Sciatic nerve (tissue), 2 donors: Measurements from ENCODE around the gene RASAL3. TPM values are rescaled to one million over a fixed set of nuclear protein-coding genes. Genes with fewer than 3 reads are reported as not detected.
"Not testable (repeated sequence)": the region's sequence is repeated elsewhere in the genome, so short reads cannot be mapped to it uniquely, and the experiment has no call there.

Experiments
- ATAC-seq: fragments of 200-7000 bp; cut with Tn5 transposase; one replicate; pipeline ENCODE4 v1.9.1; 2020; ENCODE audit warnings: mild to moderate bottlenecking, moderate library complexity
- DNase-seq: peaks from one replicate; pipeline ENCODE4 v3.0.0-alpha.2; 2020; ENCODE audit warnings: low spot score
- intact Hi-C: fragments of 100-400 bp; cut with DNase I; formaldehyde crosslinking; loops from one replicate; pipeline ENCODE4 v1.14.2; 2022
- total RNA-seq: library from RNA; stranded (reverse); fragmentation: NEBNext Ultra II Directional; extraction: Animal tissue kit (Norgen Biotek cat#: 25700); gene quantifications from one replicate; pipeline ENCODE4 v1.2.1, GENCODE V29; 2021
- donor health status: DM: no; HTN: no; CAD: no.
- donor health status: DM: no; HTN: no; CAD: no.

The RASAL3 gene
- total RNA-seq, 1 donor from 2014 or later: 6.1 TPM

DNA sequence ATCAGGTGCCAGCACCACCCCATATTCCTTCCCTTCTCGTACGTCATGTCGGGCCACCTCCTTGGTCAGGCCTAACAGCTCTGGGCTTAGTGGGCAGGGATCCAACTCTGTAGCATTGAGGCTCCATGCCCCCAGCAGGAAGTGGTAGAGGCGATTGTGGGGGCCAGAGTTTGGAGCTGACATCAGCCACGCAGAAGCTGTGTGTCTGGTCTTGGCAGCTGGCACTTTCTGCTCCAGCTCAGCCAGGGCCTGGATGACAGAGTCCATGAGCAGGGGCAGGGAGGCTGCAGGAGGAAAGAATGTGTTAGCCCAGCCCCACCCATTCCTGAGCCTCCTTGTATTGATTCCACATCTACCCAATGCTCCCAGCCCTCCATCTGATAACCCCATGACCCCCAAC lies 12.0 kb upstream of the RASAL3 start:
- intact Hi-C loops: no loop called here
- peak; percentile 36 for DNase-seq
- ATAC-seq: no peak

GRCh38 chr19:15475611-15476010 lies 11.3 kb upstream of the RASAL3 start:
- ATAC-seq (no peak), DNase-seq (peak; percentile 35)
- intact Hi-C loops: no loop called here

- intact Hi-C loops: no loop called here
- no peak for DNase-seq
Observed at GRCh38 chr19:15475169-15475568, 10.8 kb upstream of the RASAL3 start.

DNA sequence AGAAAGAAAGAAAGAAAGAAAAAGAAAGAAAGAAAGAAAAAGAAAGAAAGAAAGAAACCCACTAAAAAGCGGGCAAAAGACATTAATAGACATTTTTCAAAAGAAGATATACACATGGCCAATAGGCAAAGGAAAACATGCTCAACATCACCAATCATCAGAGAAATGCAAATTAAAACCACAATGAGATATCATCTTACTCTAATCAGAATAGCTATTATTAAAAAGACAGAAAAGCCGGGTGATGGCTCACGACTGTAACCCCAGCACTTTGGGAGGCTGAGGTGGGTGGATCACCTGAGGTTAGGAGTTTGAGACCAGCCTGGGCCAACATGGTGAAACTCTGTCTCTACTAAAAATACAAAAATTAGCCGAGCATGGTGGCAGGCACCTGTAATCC lies 9.5 kb upstream of the RASAL3 start:
- intact Hi-C loops, ATAC-seq: not testable (repeated sequence)
- peak; percentile 1 for DNase-seq

More at GRCh38 chr19:15475169-15475568, 10.8 kb upstream of the RASAL3 start:
- ATAC-seq: no peak

DNA sequence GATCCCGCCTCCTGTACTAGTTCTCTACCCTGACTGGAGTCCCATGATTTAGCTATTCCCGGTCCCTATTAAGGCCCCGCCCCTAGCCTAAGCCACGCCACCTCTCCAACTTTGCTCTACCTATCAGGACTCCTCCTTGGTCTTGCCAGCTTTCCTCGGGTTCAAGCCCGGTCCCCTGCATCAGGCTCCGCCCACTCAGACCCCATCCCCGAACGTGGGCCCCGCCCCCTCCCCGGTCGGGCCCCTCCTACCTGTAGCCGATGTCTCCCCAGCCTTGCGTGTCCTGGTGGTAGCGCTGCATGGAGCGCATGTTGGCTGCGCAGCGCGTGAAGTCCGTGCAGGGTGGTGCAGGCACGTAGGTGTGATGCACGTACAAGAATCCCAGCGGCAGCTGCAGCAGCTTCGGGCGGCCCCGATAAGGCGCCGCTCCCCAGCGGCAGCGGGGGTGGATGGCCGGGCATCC lies 7.3 kb upstream of the RASAL3 start:
- DNase-seq (peak; percentile 51), ATAC-seq (no peak)
- intact Hi-C loops: no loop called here

DNA sequence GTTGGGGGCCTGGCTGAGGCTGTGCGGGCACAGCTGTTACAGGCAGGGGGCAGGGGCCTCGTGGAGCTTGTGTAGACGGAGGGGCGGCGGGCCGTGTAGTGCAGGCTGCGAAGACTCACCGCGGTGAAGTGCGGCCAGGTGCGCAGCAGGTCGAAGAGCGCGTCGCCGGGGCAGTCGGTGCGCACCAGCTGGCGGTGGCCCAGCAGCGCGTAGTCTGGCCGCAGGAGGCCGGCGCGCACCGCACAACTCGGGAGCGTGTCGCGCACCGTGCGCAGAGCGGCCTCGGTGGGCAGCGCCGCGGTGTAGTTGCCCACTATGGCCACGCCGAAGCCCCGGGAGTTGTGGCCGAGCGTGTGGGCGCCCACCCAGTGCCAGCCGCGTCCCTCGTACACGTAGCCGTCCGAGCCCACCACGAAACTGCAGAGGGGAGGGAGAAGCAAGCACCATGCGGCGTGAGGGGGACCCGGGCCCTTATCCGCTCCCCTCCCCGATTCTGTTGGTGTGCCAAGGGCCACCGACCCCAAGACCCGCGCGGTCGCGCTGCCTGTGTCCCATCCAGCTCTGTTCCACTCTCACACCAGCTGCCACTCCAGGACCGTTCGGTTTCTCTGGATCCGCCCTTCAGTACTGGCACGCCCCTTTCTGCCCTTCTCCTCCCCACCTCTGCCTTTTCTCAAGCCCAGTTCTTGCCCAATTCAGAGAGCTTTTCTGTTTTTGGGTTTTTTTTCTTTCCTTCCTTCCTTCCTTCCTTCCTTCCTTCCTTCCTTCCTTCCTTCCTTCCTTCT lies 5.4 kb upstream of the RASAL3 start:
- intact Hi-C loops: no loop called here
- ATAC-seq (peak; percentile 51), DNase-seq (peak; percentile 54)

GRCh38 chr19:15468675-15469512 lies 4.5 kb upstream of the RASAL3 start:
- peak; percentile 23 for DNase-seq
- intact Hi-C loops: no loop called here
- ATAC-seq: peak; percentile 13

DNA sequence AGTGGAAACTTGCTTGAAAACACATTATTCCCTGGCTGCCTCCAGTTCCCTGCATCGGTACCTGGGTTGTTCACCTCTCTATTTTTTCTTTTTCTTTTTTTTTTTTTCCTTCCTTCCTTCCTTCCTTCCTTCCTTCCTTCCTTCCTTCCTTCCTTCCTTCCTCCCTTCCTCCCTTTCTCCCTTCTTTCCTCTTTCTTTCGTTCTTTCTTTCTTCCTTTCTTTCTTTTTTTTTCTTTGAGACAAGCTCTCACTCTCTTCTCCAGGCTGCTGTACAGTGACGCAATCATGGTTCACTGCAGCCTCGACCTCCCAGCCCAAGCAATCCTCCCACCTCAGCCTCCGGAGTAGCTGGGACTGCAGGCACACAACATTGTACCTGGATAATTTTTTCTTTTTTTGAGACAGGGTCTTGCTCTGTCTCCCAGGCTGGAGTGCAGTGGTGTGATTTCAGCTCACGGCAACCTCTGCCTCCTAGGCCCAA lies 3.4 kb upstream of the RASAL3 start:
- no peak for ATAC-seq

GRCh38 chr19:15466851-15467733 lies 2.7 kb upstream of the RASAL3 start:
- ATAC-seq (no peak), DNase-seq (peak; percentile 4)
- intact Hi-C loops: no loop called here

More for the DNA sequence above, 3.4 kb upstream of the RASAL3 start:
- intact Hi-C loops: no loop called here
- DNase-seq: peak; percentile 4

GRCh38 chr19:15463861-15464371 lies 428 bp downstream of the RASAL3 start:
- ATAC-seq: peak; percentile 56
- intact Hi-C loops: no loop called here
- no peak for DNase-seq

GRCh38 chr19:15461694-15462093 lies 2.6 kb downstream of the RASAL3 start:
- intact Hi-C loops: no loop called here
- ATAC-seq (no peak), DNase-seq (no peak)

GRCh38 chr19:15457701-15458484 lies 6.5 kb downstream of the RASAL3 start:
- DNase-seq: no peak
- intact Hi-C loops: no loop called here
- no peak for ATAC-seq

GRCh38 chr19:15456871-15457700 lies 7.3 kb downstream of the RASAL3 start:
- DNase-seq (no peak), ATAC-seq (no peak)
- intact Hi-C loops: no loop called here

DNA sequence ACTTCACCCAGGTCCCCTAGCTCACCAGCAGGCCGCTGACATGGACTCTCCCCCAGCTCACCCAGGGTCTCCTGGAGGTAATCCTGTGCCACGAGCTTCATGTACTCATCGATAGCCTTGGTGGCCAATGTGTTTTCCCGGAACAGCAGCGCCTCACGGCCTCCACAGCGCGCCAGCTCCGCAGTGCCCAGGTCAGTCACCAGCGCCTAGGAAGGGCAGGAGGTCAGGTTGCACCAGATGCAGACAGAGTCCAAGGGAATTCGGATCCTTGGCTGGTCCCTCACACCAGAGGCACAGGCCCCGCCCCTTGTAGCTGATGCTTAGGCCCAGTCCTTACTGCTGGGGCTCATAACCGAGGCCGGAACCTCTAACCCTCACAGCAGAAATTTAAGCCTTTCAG lies 7.9 kb downstream of the RASAL3 start:
- DNase-seq: no peak
- intact Hi-C loops: no loop called here
- no peak for ATAC-seq

DNA sequence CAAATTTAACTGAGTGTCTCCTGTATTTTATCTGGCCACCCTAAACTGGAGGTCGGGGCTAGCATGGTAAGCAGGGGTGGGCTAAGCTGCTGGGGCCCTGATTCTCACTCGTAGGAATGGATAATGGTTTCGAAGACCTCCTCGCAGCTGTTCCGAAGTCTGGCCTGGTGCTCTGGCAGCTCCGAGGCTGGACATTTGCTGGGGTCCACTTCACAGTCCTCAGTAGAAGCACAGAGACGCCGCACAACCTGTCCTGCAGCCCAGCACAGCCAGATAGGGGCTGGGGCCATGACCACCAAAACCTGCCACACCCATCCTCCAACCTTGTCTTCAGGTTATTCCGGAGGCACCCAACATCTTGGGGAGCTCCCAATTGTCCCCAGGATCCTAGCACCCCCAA lies 8.3 kb downstream of the RASAL3 start:
- no peak for ATAC-seq
- intact Hi-C loops: no loop called here
- DNase-seq: no peak

- no peak for DNase-seq
Observed at GRCh38 chr19:15453906-15454860, 10.2 kb downstream of the RASAL3 start.

More at GRCh38 chr19:15453906-15454860, 10.2 kb downstream of the RASAL3 start:
- ATAC-seq: no peak
- intact Hi-C loops: no loop called here
